Panc1 (cell line): ENCODE measurements around the gene CCDC80. TPM values are rescaled to one million over a fixed set of nuclear protein-coding genes. Genes with fewer than 3 reads are reported as not detected.

Experiments used
- ATAC-seq: fragments of 200-7000 bp; cut with Tn5 transposase; 2 replicates; pipeline ENCODE4 v1.9.1; 2020; ENCODE audit warnings: mild to moderate bottlenecking, moderate library complexity
- BruUV-seq: library from RNA; stranded (reverse); fragments of 400-500 nt; replicated peaks from 2 replicates; lab custom pipeline; 2021; lab: Mats Ljungman, UMichigan
- CTCF ChIA-PET: fragments of 300-600 bp; sonication (Branson Sonifier 250); formaldehyde crosslinking; loops from one replicate; lab custom pipeline; 2022; ENCODE audit warnings: antibody characterized with exemption; lab: Charles Lee
- POLR2A ChIA-PET: fragments of 300-600 bp; sonication (Branson Sonifier 250); formaldehyde crosslinking; loops from one replicate; lab custom pipeline; 2022; ENCODE audit warnings: antibody characterized with exemption; lab: Charles Lee
- DNase-seq: peaks from one replicate; pipeline ENCODE4 v3.0.0-alpha.2; 2010; ENCODE audit warnings: low read depth, low spot score
- H3K27ac ChIP-seq: 2 replicates; pipeline ENCODE4 v1.5.1; 2011; ENCODE audit warnings: mild to moderate bottlenecking, low read length, inconsistent platforms
- H3K27me3 ChIP-seq: fragments of 200-500 bp; sonication (Bioruptor generic); 2 replicates; pipeline ENCODE4 v1.6.0; 2014; ENCODE audit warnings: low read length, inconsistent platforms; ENCODE audit not compliant: control insufficient read depth, insufficient read depth
- H3K36me3 ChIP-seq: fragments of 200-500 bp; sonication (Bioruptor generic); 2 replicates; pipeline ENCODE4 v1.5.1; 2014; ENCODE audit warnings: inconsistent platforms, mild to moderate bottlenecking, low read length, moderate library complexity; ENCODE audit not compliant: control insufficient read depth, insufficient read depth
- H3K4me1 ChIP-seq: 2 replicates; pipeline ENCODE4 v1.5.1; 2011; ENCODE audit warnings: inconsistent platforms, mild to moderate bottlenecking, low read length, moderate library complexity; ENCODE audit not compliant: control insufficient read depth, insufficient read depth
- H3K4me3 ChIP-seq, 2 experiments: 2 replicates each; pipeline ENCODE4 v1.5.1; 2011 to 2012; ENCODE audit warnings: low read depth in 2 of 2, low read length in 2 of 2, mild to moderate bottlenecking in 2 of 2, inconsistent platforms in 1 of 2, moderate library complexity in 1 of 2
- H3K9me3 ChIP-seq: fragments of 200-500 bp; sonication (Bioruptor generic); 2 replicates; pipeline ENCODE4 v1.5.1; 2014; ENCODE audit warnings: low read depth, mild to moderate bottlenecking, inconsistent platforms, low read length, moderate library complexity; ENCODE audit not compliant: control insufficient read depth, insufficient read depth
- POLR2AphosphoS5 ChIP-seq: IDR thresholded peaks from 2 replicates; pipeline ENCODE4 v1.6.1; 2012; ENCODE audit warnings: mild to moderate bottlenecking, low read depth, low read length, moderate library complexity
- SIN3A ChIP-seq: IDR thresholded peaks from 2 replicates; pipeline ENCODE4 v1.6.1; 2012; ENCODE audit warnings: low read depth, mild to moderate bottlenecking, low read length, moderate library complexity, borderline replicate concordance; ENCODE audit not compliant: insufficient read depth
- TCF7L2 ChIP-seq: IDR thresholded peaks from 2 replicates; pipeline ENCODE4 v1.6.1; 2011; ENCODE audit warnings: mild to moderate bottlenecking, low read depth, low read length, inconsistent platforms
- in situ Hi-C: cut with HindIII; loops from 2 replicates; pipeline ENCODE4 v1.10.0; 2016; ENCODE audit warnings: low sequenced_read_pairs, low pct_unique_long_range_greater_than_20kb
- intact Hi-C: fragments of 100-400 bp; cut with micrococcal nuclease; formaldehyde crosslinking; loops from one replicate; pipeline ENCODE4 v1.10.0; 2022; ENCODE audit not compliant: unreplicated experiment
- total RNA-seq: library from RNA; stranded (reverse); gene quantifications from one replicate; pipeline ENCODE4 v1.2.1, GENCODE V29; 2021; ENCODE audit not compliant: unreplicated experiment
- TF ChIP-seq, protein P1 (sequence below), 2 experiments: IDR thresholded peaks; 2 replicates each; pipeline ENCODE4 v1.6.1; 2011 to 2012; ENCODE audit warnings: low read depth in 2 of 2, control low read depth in 1 of 2, low read length in 1 of 2, mild to moderate bottlenecking in 1 of 2, moderate library complexity in 1 of 2; ENCODE audit not compliant: insufficient read depth in 1 of 2
- TF ChIP-seq, protein P2 (sequence below): fragments of 450-650 bp; IDR thresholded peaks from 2 replicates; pipeline ENCODE4 v1.5.1; 2017; ENCODE audit warnings: mild to moderate bottlenecking

Gene CCDC80
- total RNA-seq, 1 experiment from 2014 or later: 0.64 TPM

GRCh38 chr3:112689385-112689784 lies 48.4 kb upstream of the CCDC80 start:
- Histone ChIP-seq H3K27ac (no peak overlapping the region), H3K4me3 (no peak overlapping the region), H3K27me3 (no peaks in the 10 kb centered on the region), H3K9me3 (no peaks in the 10 kb centered on the region), H3K36me3 (no peaks in the 10 kb centered on the region), H3K4me1 (no peaks in the 10 kb centered on the region)
- no peak for TF ChIP-seq TCF7L2
- no peak for TF ChIP-seq SIN3A
- no peak for TF ChIP-seq POLR2AphosphoS5
- TF ChIP-seq, protein P1, sequence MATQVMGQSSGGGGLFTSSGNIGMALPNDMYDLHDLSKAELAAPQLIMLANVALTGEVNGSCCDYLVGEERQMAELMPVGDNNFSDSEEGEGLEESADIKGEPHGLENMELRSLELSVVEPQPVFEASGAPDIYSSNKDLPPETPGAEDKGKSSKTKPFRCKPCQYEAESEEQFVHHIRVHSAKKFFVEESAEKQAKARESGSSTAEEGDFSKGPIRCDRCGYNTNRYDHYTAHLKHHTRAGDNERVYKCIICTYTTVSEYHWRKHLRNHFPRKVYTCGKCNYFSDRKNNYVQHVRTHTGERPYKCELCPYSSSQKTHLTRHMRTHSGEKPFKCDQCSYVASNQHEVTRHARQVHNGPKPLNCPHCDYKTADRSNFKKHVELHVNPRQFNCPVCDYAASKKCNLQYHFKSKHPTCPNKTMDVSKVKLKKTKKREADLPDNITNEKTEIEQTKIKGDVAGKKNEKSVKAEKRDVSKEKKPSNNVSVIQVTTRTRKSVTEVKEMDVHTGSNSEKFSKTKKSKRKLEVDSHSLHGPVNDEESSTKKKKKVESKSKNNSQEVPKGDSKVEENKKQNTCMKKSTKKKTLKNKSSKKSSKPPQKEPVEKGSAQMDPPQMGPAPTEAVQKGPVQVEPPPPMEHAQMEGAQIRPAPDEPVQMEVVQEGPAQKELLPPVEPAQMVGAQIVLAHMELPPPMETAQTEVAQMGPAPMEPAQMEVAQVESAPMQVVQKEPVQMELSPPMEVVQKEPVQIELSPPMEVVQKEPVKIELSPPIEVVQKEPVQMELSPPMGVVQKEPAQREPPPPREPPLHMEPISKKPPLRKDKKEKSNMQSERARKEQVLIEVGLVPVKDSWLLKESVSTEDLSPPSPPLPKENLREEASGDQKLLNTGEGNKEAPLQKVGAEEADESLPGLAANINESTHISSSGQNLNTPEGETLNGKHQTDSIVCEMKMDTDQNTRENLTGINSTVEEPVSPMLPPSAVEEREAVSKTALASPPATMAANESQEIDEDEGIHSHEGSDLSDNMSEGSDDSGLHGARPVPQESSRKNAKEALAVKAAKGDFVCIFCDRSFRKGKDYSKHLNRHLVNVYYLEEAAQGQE (IDR thresholded peaks at IDR 0.05; ENCODE audit: insufficient read depth in 1 of 2, low read depth in 2 of 2, low read length in 1 of 2): no peak
- TF ChIP-seq, protein P2, sequence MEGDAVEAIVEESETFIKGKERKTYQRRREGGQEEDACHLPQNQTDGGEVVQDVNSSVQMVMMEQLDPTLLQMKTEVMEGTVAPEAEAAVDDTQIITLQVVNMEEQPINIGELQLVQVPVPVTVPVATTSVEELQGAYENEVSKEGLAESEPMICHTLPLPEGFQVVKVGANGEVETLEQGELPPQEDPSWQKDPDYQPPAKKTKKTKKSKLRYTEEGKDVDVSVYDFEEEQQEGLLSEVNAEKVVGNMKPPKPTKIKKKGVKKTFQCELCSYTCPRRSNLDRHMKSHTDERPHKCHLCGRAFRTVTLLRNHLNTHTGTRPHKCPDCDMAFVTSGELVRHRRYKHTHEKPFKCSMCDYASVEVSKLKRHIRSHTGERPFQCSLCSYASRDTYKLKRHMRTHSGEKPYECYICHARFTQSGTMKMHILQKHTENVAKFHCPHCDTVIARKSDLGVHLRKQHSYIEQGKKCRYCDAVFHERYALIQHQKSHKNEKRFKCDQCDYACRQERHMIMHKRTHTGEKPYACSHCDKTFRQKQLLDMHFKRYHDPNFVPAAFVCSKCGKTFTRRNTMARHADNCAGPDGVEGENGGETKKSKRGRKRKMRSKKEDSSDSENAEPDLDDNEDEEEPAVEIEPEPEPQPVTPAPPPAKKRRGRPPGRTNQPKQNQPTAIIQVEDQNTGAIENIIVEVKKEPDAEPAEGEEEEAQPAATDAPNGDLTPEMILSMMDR: no peak
- intact Hi-C loops (no loop called here), in situ Hi-C loops (no loop called here)
- no TSS peak for BruUV-seq
- DNase-seq (no peak), ATAC-seq (no peak)
- CTCF ChIA-PET: no interaction called here
- POLR2A ChIA-PET: no interaction called here

GRCh38 chr3:112688819-112689218 lies 47.9 kb upstream of the CCDC80 start:
- ChIA-PET CTCF (no interaction called here), POLR2A (no interaction called here)
- Histone ChIP-seq H3K36me3 (no peaks in the 10 kb centered on the region), H3K4me3 (no peak overlapping the region), H3K4me1 (no peaks in the 10 kb centered on the region), H3K9me3 (no peaks in the 10 kb centered on the region), H3K27ac (no peak overlapping the region), H3K27me3 (no peaks in the 10 kb centered on the region)
- DNase-seq (no peak), ATAC-seq (no peak)
- BruUV-seq: no TSS peak
- TF ChIP-seq TCF7L2 (no peak), POLR2AphosphoS5 (no peak), SIN3A (no peak)
- TF ChIP-seq, protein P1 (IDR thresholded peaks at IDR 0.05; ENCODE audit: insufficient read depth in 1 of 2, low read depth in 2 of 2, low read length in 1 of 2): no peak
- TF ChIP-seq, protein P2: no peak
- intact Hi-C loops (no loop called here), in situ Hi-C loops (no loop called here)
